ENCODE data around the gene SHMT2.

SHMT2 gene

GRCh38 chr12:57229634-57230380, at the start of gene SHMT2:
Gene SHMT2, plus strand, starts transcription at chr12:57229711. Its CDS starts 68 bp downstream, at chr12:57229779.
- DNase-seq, result peak; percentile 88 to 92

- no peak for DNase-seq
Observed at GRCh38 chr12:57180321-57180989, 49.1 kb upstream of the SHMT2 start.

- no peak for DNase-seq
Observed at GRCh38 chr12:57181072-57181471, 48.4 kb upstream of the SHMT2 start.

DNA sequence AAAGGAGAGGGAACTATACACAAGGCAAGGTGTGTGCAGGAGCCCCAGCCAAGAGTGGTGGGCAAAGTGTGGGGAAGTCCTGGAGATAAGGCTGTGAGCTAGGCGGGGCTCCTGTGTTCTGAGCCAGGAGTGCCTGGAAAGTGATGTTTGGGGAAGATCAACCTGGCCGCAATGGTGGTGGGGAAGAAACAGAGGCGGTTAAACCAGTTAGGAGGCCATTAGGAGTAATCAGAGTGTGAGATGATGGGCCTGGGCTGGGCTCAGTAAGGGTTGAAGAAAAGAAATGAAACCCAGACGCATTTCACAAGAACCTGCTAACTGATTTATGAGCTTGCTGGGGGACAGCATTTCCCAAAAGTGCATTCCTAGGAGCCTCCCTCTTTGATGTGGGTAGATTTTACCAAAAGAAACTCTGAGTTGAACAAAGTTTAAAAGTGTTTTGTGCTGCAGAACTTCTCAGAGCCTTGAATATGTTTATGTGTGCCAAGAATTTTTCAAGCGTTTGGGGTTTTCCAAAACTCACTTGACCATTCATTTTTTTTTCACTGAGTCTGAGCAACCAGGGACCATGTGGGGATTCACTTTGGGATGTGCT, 47.9 kb upstream of the SHMT2 start:
- DNase-seq, result no peak

DNA sequence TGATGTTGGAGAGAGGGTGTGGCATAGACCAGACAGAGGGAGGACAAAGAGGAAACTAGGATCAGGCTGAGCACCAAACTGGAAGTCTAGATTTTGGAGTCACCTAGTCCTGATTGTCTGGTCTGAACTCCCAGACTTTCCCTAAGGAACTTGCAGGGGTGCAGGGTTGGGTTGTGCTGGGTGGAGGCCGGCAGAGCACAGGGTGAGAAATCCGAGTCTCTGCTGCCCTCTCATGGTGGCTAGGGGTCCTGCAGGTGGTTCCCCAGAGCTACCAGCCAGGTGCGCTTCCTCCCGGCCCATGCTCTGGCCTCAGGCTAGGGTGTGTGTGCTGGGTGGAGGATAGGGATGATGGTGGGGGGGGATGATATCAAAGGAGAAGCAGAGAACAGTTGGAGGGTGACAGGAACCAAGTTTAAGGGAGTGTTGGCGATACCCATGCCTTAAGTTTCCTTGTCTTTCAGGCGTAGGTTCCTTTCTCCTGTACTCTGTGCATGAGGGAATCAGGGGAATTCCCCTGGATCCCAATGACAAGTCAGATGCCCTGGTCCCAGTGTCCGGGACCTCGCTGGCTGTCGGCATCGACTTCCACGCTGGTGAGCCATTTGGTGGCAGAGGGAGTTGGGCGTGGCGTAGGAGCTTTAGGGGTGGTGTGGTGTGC, 46.5 kb upstream of the SHMT2 start:
- peak; percentile 77 to 81 for DNase-seq

- DNase-seq, result no peak
Observed at GRCh38 chr12:57183939-57184725, 45.4 kb upstream of the SHMT2 start.

DNA sequence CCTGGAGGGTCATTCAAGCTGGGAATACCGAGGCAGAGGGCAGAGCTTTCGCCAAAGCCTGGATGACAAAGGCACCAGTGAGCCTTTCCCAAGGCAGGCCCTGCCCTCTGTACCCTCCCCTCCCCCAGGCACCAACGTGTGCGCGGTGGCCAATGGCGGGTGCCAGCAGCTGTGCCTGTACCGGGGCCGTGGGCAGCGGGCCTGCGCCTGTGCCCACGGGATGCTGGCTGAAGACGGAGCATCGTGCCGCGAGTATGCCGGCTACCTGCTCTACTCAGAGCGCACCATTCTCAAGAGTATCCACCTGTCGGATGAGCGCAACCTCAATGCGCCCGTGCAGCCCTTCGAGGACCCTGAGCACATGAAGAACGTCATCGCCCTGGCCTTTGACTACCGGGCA, 44.1 kb upstream of the SHMT2 start:
- DNase-seq, result no peak

DNA sequence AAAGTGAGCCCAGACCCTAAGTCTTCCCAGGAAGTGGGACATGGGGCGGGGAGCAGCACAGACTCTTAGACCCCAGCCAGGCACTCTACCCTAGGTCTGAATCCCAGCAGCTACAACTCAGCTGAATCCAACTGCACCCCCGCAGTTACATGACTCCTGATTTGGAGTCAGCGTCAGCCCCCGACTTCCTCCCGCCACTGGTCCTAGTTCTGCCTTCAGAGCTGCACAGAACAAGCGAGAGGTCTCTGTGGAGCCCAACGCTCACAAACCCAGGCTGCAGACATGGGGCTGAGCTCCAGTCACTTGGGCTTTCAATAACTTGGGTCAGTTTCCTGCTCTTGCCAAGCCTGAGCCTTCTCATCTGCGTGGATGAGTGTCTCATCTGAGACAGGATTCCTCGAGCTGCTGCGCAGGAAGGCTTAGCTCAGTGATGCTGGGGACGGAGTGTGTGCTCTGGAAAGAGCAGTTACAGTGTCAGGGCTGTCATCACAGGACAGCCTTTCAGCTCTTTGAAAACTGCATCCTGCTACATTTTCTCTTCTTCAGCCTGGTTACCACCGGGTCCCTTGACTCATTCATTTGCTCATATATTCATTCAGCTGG, 43.5 kb upstream of the SHMT2 start:
- no peak for DNase-seq

DNA sequence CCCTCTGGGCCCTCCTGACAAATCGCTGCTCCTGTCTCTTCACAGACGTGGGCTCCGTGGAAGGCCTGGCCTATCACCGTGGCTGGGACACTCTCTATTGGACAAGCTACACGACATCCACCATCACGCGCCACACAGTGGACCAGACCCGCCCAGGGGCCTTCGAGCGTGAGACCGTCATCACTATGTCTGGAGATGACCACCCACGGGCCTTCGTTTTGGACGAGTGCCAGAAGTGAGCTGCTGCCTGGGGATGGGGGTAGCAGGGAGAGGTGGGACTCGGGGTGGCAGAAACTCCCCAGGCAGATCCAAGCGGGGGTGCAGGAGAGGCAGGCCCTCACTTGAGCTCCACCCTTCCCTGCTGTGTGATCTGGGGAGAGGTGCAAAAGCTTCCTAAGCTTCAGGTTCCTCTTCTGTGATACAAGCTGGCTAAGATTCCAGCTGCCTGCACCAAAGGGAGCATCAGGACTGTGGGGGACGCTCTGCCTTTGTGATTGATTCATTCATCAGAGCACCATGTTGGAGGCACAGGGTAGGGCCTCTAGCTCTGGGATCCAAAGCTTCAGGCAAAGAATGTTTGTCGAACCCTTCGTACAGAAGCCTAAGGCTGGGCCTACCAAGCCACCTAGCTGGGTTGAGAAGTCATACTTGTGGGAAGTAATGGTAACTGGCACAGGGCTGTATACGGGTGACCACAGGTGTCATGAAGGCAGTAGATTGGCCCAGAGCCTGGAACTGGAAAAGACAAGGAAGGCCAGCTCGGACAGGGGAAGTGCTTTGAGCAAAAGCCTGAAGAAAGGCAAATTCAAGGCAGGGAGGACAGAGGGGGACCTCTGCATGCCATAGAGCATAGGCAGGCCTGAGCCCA, 42.1 kb upstream of the SHMT2 start:
- DNase-seq, result no peak

DNA sequence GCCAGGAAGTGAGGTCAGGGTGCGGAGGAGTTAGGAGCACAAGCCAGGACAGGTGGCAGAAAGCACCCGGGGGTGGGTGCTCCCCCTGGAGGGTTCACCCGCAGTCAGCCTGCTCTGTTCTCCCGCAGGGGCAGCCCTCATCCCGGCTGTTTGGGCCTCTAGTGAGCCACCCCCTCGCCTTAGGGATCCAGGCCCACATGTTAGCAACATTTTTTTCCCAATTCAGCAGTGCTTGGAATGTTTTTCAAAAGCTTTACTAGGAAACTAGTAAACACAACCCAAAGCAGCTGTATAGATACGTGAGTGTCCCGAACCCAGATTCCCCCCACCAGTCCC, 41.5 kb upstream of the SHMT2 start:
- no peak for DNase-seq

DNA sequence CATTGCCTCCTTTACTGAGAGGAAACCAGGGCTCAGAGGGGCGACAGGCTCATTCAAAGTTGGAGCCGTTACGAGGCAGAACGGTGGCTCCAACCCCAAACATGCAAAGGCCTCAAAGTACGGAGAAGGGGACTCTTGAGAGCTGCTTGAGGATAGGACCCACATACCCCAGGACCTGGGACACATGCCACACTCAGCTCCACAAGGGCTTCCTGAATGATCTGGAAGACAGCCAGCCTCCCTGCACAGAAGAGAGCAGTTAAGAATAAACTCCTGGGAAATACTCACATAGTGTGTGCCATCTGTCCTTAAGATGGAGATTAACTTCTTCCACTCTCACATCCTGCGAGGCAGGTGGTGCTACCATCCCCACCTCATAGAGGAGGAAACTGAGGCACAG, 39.5 kb upstream of the SHMT2 start:
- no peak for DNase-seq

GRCh38 chr12:57190821-57191220, 38.7 kb upstream of the SHMT2 start:
- DNase-seq, result no peak

DNA sequence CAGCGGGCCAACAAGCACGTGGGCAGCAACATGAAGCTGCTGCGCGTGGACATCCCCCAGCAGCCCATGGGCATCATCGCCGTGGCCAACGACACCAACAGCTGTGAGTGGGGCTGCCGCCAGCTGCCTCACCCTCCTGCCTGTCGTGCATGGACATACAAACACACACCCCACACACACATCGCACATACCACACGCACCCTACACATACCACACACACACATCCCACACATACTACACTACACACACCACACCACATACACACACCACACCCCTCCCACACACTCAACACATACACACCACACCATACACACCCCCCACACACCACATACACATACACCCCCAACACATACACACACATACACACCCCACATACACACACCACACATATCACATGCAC, 38.1 kb upstream of the SHMT2 start:
- no peak for DNase-seq

- DNase-seq, result no peak
Observed at GRCh38 chr12:57192920-57193319, 36.6 kb upstream of the SHMT2 start.

- DNase-seq, result no peak
Observed at GRCh38 chr12:57193706-57194245, 35.7 kb upstream of the SHMT2 start.

GRCh38 chr12:57194253-57194652, 35.3 kb upstream of the SHMT2 start:
- no peak for DNase-seq

GRCh38 chr12:57195186-57195585, 34.3 kb upstream of the SHMT2 start:
- no peak for DNase-seq

GRCh38 chr12:57195611-57196371, 33.7 kb upstream of the SHMT2 start:
- DNase-seq, result no peak

- no peak for DNase-seq
Observed at GRCh38 chr12:57196439-57196838, 33.1 kb upstream of the SHMT2 start.

- DNase-seq, result no peak
Observed at GRCh38 chr12:57196956-57197355, 32.6 kb upstream of the SHMT2 start.

All from activated CD4-positive, alpha-beta T cell treated with anti-CD3 and anti-CD28 coated beads, Interleukin-2, amount 50 U/mL, for 4 hours (primary cell).